ENCODE results near the gene JMJD4.

GRCh38 chr1:227771326-227771725 lies 36.2 kb upstream of the JMJD4 start:
- TF ChIP-seq POLR2A (IDR thresholded peaks at IDR 0.05): no peak
- TF ChIP-seq CTCF (IDR thresholded peaks at IDR 0.05): no peak
- no peak for TF ChIP-seq EP300 (IDR thresholded peaks at IDR 0.05)

Data from tibial nerve (tissue), 4 donors.